Muscle layer of colon (tissue), 2 donors: ENCODE data around the gene BNIP1.
"Not testable (repeated sequence)": the region's sequence is repeated elsewhere in the genome, so short reads cannot be mapped to it uniquely, and the experiment has no call there.

Experiments used
- H3K27ac ChIP-seq: one replicate; pipeline ENCODE4 v1.7.0; 2013; ENCODE audit warnings: low read depth, mild to moderate bottlenecking, low read length, moderate library complexity
- H3K27me3 ChIP-seq, 2 donors: one replicate each; pipeline ENCODE4 v1.7.0; 2013; ENCODE audit warnings: low read length in 2 of 2, mild to moderate bottlenecking in 2 of 2; ENCODE audit not compliant: insufficient read depth in 2 of 2, control insufficient read depth in 1 of 2
- H3K36me3 ChIP-seq: one replicate; pipeline ENCODE4 v1.7.0; 2013; ENCODE audit warnings: mild to moderate bottlenecking, low read length; ENCODE audit not compliant: insufficient read depth
- H3K4me1 ChIP-seq: one replicate; pipeline ENCODE4 v1.7.0; 2013; ENCODE audit warnings: mild to moderate bottlenecking, low read length; ENCODE audit not compliant: insufficient read depth
- H3K4me3 ChIP-seq, 2 donors: one replicate each; pipeline ENCODE4 v1.7.0; 2013; ENCODE audit warnings: low read length in 2 of 2, low read depth in 1 of 2, mild to moderate bottlenecking in 1 of 2, moderate library complexity in 1 of 2
- H3K9ac ChIP-seq: one replicate; pipeline ENCODE4 v1.7.0; 2013; ENCODE audit warnings: low read length
- H3K9me3 ChIP-seq: one replicate; pipeline ENCODE4 v1.7.0; 2013; ENCODE audit warnings: mild to moderate bottlenecking, low read length
- donor health status: abdominal sarcoma.
- donor health status: Adenocarcinoma of cecum.

BNIP1 gene, protein sequence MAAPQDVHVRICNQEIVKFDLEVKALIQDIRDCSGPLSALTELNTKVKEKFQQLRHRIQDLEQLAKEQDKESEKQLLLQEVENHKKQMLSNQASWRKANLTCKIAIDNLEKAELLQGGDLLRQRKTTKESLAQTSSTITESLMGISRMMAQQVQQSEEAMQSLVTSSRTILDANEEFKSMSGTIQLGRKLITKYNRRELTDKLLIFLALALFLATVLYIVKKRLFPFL

DNA sequence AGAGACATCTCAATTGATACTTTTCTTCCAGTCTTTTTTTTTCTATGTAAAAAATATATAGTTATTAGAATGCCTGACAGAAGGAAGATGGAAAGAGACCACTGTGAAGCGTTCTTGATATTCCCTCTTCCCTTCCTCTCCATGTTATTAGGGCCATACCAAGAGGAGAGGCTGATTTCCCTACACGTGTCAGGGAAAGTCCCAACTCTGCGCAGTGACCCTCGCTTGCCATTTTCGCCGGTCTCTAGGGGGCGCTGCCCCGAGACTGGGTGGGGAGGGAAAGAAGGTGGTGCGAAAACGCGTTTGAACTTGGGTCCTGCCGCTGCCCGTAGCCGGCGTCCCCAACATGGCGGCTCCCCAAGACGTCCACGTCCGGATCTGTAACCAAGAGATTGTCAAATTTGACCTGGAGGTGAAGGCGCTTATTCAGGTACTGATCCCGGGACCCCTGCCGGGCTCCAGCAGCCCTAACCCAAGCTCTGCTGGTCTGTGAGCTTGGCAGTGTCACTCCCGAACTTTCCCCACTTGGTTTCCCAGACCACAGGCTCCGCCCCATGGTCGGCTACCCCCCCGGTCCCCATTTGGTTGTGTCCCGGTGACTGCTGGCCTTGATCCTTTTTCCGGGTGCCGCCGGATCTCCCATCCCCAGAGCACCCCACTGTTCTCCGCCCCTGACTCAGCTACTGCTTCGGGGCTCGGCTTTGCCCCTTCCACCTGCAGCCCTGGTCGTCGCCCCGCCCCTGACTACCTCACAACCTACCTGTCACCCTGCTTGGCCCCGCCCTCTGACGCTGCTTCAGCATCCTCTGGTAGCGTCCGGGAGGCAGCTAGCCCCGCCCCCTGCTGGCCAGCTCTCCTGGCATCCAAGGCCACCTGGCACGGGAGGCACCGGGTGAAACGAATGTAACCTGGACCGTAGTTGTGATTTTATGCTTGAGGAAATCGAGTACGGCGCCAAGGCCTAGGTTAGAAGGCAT lies at the start of gene BNIP1:
Gene BNIP1, plus strand, starts transcription at position 332 of the 977 bp plus-strand sequence. Its CDS starts 15 bp downstream, at position 347.
- peak within 1 kb of the TSS; percentile 84 for H3K9ac ChIP-seq
- H3K27ac ChIP-seq: peak within 1 kb of the TSS; percentile 67
- H3K9me3 ChIP-seq: no peaks in the 10 kb centered on the region
- H3K36me3 ChIP-seq: peaks cover 13% of the 10 kb centered on the region
- peaks cover 12% of the 10 kb centered on the region for H3K4me1 ChIP-seq
- H3K27me3 ChIP-seq: no peaks in the 10 kb centered on the region
- peak within 1 kb of the TSS; percentile 84 to 100 for H3K4me3 ChIP-seq

DNA sequence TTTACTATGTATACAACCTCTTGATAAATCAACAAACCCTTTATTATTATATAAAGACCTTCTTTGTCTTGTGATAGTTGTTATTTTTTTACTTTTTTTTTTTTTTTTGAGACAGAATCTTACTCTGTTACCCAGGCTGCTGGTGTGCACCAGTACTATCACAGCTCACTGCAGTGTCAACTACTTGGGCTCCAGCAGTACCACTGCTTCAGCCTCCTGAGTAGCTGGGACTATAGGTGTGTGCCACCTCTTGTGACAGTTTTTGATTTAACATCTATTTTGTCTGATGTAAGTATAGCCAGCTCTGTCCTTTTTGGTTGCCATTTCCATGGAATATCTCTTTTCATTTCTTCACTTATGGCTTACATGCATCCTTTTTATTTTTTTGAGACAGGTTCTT lies 45.5 kb upstream of the BNIP1 start:
- Histone ChIP-seq H3K27ac (no peak overlapping the region), H3K36me3 (no peaks in the 10 kb centered on the region), H3K4me3 (no peak overlapping the region), H3K9ac (no peak overlapping the region), H3K27me3 (no peaks in the 10 kb centered on the region), H3K9me3 (no peaks in the 10 kb centered on the region), H3K4me1 (peaks cover 21% of the 10 kb centered on the region)

DNA sequence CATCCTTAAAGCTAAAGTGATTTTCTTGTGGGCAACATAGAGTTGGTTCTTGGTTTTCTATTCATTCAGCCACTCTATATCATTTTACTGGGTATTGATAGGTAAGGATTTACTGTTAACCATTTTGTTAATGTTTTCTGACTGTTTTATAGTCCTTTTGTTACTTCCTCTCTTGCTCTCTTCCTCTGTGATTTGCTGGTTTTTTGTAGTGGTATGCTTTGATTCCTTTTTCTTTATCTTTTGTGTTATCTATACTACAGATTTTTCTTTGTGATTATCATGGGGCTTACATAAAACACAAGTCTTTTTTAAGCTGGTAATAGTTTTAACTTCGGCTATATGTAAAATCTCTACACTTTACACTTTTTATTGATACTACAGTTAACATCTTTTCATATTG lies 44.9 kb upstream of the BNIP1 start:
- H3K27me3 ChIP-seq: no peaks in the 10 kb centered on the region
- no peak overlapping the region for H3K4me3 ChIP-seq
- H3K9me3 ChIP-seq: no peaks in the 10 kb centered on the region
- H3K9ac ChIP-seq: no peak overlapping the region
- no peak overlapping the region for H3K27ac ChIP-seq
- H3K4me1 ChIP-seq: peaks cover 16% of the 10 kb centered on the region
- no peaks in the 10 kb centered on the region for H3K36me3 ChIP-seq

DNA sequence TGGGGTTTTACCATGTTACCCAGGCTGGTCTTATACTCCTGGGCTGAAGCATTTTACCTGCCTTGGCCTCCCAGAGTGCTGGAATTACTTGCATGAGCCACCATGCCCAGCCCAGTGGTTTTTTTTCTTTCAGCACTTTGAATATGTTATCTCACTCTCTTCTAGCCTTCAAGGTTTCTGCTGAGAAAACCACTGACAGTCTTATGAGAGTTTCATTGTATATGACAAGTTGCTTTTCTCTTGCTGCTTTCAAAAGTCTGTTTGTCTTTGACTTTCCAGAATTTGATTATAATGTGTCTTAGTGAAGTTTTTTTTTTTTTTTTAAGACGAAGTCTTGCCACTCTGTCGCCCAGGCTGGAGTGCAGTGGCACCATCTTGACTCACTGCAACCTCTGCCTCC lies 43.1 kb upstream of the BNIP1 start:
- Histone ChIP-seq H3K36me3 (no peaks in the 10 kb centered on the region), H3K4me1 (peaks cover 16% of the 10 kb centered on the region), H3K27me3 (no peaks in the 10 kb centered on the region), H3K9ac (no peak overlapping the region), H3K4me3 (no peak overlapping the region), H3K9me3 (no peaks in the 10 kb centered on the region), H3K27ac (no peak overlapping the region)

DNA sequence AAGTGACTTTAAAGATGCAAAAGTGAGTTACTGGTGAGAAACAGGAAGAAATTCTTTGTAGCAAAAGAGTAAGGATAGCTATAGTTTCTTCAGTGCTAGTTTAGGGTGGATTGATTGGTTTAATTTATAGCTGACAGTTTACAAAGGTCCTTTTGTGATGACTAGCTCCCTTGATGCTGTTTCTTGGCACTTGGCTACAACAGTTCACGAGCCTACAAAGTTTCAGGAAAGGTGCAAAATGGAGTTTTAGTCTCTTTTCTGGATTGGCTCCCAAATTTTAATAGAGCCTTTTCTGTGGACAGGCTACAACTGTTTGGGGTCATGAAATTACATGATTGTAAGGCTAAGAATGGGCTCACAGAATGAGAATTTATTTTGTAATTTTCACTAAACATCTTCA lies 40.9 kb upstream of the BNIP1 start:
- no peaks in the 10 kb centered on the region for H3K36me3 ChIP-seq
- H3K4me3 ChIP-seq: no peak overlapping the region
- no peak overlapping the region for H3K27ac ChIP-seq
- no peak overlapping the region for H3K9ac ChIP-seq
- no peaks in the 10 kb centered on the region for H3K27me3 ChIP-seq
- peaks cover 8% of the 10 kb centered on the region for H3K4me1 ChIP-seq
- H3K9me3 ChIP-seq: no peaks in the 10 kb centered on the region

DNA sequence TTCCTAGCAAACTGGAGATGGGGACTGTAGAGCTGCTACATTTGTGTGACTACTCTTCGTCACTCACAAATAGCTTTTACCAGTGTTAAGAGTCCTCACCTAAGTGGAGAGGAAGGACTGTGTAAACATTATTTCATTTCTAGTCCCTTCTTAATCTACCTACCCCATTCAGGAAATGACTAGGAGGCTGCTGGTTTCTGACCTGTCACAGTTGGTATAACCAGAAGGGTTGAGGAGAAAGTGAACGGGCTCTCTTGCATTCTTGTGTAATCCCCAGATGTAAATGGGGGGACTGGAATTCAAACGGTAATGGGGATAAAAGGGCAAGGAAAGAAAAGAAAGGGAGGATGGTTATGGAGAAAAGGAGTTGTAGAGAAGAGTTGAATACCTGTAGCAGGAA lies 35.4 kb upstream of the BNIP1 start:
- Histone ChIP-seq H3K9ac (no peak overlapping the region), H3K36me3 (peaks cover 36% of the 10 kb centered on the region)

DNA sequence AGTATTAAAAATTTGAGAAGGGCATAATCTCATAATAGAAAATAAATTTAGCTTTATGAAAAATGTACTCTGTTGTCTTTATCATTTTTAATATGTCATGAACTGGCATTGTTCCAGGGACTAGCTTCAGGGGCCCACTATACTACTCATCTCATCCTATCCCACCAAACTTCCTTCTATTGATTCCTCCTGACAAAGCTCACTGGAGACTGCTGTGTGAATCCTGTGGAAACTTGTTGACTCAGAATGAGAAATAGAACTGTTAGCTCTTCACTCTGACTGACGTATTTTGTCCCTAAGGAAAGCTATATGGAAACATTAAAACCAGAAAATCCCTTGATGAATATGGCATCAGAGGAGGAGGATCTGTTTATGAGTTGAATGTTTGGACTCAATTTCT lies 29.8 kb upstream of the BNIP1 start:
- H3K4me3 ChIP-seq: no peak overlapping the region
- no peaks in the 10 kb centered on the region for H3K4me1 ChIP-seq
- H3K36me3 ChIP-seq: peaks cover 38% of the 10 kb centered on the region
- no peaks in the 10 kb centered on the region for H3K9me3 ChIP-seq
- H3K9ac ChIP-seq: no peak overlapping the region
- no peak overlapping the region for H3K27ac ChIP-seq
- no peaks in the 10 kb centered on the region for H3K27me3 ChIP-seq

More for the DNA sequence above, 35.4 kb upstream of the BNIP1 start:
- H3K9me3 ChIP-seq: no peaks in the 10 kb centered on the region
- H3K4me1 ChIP-seq: peaks cover 4% of the 10 kb centered on the region
- H3K27me3 ChIP-seq: no peaks in the 10 kb centered on the region
- no peak overlapping the region for H3K4me3 ChIP-seq
- no peak overlapping the region for H3K27ac ChIP-seq

DNA sequence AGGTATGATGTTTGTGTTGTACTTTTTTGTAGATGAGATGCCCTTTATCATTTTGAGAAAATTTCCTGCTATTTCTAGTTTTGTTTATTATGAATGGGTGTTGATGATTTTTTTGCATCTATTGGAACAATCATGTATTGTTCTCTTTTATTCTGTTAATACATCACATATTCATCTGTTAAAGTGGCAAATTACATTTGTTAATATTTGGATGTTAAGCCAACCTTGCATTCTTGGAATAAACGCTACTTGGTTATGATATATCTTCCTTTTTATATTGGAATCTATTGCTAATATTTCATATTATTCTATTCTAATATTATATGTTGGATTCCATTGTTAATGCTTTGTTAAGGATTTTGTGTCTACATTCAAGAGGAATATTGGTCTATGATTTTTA lies 24.6 kb upstream of the BNIP1 start:
- Histone ChIP-seq H3K27me3 (no peaks in the 10 kb centered on the region), H3K4me3 (no peak overlapping the region), H3K27ac (no peak overlapping the region), H3K9ac (no peak overlapping the region), H3K4me1 (no peaks in the 10 kb centered on the region), H3K36me3 (peaks cover 22% of the 10 kb centered on the region), H3K9me3 (no peaks in the 10 kb centered on the region)

DNA sequence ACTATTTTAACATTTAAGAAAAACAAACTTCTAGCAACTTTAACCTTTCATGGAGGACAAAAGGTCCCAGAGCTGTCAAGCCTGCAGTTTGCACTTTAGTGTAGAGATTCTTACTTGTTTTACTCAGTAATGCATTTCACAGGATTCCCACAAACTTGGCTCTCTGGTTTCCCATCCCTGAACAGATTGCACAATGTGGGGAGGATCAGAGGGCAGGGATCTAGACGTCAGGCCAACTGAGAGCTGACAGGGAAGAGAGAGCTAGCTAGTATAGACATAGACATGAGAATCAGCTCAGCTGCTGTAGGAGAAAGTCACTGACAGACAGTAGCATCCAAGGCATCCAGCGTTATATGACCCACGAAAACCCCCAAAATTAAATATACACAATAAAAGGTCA lies 20.9 kb upstream of the BNIP1 start:
- Histone ChIP-seq H3K36me3 (peaks cover 23% of the 10 kb centered on the region), H3K27ac (no peak overlapping the region), H3K27me3 (no peaks in the 10 kb centered on the region), H3K4me3 (no peak overlapping the region), H3K9ac (no peak overlapping the region), H3K4me1 (no peaks in the 10 kb centered on the region), H3K9me3 (no peaks in the 10 kb centered on the region)

DNA sequence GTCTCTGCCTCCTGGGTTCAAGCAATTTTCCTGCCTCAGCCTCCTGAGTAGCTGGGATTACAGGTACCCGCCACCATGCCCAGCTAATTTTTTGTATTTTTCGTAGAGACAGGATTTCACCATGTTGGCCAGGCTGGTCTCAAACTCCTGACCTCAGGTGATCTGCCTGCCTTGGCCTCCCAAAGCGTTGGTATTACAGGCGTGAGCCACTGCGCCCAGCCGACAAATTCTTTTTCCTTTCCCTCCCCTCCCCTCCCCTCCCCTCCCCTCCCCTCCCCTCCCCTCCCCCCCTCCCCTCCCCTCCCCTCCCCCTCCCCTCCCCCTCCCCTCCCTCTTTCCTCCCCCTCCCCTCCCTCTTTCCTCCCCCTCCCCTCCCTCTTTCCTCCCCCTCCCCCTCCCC lies 12.2 kb upstream of the BNIP1 start:
- not testable (repeated sequence) for H3K9me3 ChIP-seq, H3K4me3 ChIP-seq, H3K27me3 ChIP-seq, H3K9ac ChIP-seq, H3K4me1 ChIP-seq, H3K27ac ChIP-seq
- H3K36me3 ChIP-seq: peaks cover 22% of the 10 kb centered on the region

DNA sequence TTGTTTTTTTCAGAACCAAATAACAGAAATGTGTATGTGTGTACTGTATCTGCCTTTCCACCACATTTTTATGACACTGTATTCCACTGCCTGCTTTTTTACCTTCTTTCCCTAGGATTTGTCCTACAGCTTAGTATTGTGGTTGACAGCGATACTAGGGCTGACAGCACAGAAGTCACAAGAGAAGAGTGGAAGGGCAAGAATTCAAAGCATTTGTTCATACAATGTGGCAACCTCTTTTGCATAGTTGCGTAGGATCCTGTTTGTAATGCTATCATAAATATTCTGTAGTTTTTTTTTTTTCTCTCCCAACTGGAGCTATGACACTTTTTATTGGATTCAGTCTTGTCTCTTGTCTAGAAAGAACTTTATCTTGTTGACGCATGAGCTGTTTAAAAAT lies 5.6 kb upstream of the BNIP1 start:
- no peak overlapping the region for H3K4me3 ChIP-seq
- no peak overlapping the region for H3K9ac ChIP-seq
- no peak overlapping the region for H3K27ac ChIP-seq
- no peaks in the 10 kb centered on the region for H3K27me3 ChIP-seq
- no peaks in the 10 kb centered on the region for H3K9me3 ChIP-seq
- peaks cover 11% of the 10 kb centered on the region for H3K36me3 ChIP-seq
- peaks cover 1% of the 10 kb centered on the region for H3K4me1 ChIP-seq
